ENCODE results near the gene PKM.

The PKM gene

DNA sequence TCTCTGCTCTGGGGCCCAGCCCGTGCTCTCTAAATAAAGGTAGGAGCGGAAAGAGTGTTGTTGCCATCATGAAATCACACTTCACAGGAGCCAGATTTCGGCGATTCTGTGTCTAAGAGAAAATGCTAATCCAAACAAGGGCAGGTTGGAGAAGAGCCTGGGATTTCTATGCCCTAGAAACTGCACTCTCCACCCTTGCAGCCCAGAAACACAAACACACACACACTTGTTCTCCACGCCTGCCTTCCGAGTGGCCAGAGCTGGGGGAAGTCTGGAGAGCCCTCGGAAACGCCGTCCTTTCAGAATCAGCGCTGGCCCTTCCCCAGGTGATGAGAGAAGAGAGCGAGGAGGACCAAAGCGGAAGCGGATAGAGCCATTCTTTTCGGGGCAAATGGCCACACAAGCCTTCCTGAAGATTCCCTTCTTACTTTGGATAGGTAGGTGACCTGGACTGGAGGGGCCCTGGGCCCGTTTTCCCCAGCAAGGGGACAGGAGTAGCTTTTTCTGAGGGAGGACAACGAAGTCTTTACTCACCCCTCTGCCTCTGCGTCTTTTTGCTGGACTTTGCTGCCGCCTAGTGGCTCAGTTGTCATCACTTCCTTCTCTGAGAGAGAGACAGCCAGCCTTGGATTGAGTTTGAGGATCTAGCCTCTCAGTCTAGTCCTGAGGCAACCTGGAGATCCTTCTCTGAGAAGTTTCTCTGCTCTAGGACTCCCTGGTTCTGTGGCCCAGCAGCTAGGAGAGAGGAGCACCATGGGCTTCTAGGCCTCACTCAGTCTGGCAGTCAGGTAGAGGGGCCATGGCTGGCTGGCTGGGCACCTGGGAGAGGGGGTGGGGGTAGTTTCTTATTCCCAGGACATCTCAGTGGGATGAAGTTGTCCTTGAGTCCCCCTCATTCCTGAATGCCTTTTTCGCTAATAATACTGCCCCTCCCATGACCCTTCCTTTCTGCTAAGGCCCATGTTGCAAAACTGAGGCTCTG lies 75.1 kb downstream of the PKM start:
- DNase-seq (ENCODE audit: low spot score): peak; percentile 72

DNA sequence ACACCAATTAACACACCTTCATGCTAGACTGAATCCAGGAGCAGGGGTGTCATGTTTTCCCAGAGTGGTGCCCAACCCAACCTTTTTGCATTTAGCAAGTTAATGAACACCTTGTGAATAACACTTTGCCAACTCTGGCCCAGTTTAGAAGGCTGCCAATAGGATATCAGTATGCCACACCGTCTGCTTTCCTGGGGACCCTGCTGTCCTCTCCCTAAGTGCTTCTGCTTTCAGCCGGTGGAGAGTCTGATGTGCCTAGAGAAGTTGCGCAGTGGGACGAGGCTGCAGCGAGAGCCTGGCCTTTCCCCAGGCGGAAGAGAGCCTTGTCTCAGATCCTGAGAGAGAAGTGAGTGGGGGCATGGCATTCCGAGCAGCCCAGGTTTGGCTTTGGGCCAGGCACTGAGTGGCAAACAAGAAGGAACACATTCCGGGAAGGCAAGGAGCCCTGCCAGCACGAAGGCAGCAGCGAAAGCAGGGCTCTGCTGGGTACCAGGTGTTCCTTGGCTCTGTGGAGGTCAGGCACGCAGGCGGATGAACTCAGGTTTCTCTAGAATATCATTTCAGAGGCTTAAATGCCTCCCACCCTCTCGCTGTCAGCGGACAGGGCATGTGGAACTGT lies 75.9 kb downstream of the PKM start:
- DNase-seq (ENCODE audit: low spot score): no peak

DNA sequence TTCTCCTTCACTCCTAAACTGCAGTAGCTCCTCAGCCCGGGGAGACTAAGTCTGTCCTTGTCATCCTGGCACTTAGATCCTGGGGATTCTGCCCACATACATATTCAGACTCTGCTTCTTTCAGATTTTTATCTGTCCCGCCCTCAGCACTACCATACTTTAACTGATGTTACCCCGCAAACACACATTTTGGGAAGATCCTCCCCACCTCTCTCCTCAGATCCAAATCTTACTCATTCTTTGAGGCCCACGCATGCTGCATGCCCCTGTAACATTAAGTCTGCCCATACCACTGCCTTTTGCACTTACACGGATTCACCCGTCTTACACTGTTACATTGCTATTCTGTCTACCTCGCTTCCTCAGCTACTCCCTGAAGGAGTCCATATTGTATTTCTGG lies 76.7 kb downstream of the PKM start:
- DNase-seq (ENCODE audit: low spot score): no peak

DNA sequence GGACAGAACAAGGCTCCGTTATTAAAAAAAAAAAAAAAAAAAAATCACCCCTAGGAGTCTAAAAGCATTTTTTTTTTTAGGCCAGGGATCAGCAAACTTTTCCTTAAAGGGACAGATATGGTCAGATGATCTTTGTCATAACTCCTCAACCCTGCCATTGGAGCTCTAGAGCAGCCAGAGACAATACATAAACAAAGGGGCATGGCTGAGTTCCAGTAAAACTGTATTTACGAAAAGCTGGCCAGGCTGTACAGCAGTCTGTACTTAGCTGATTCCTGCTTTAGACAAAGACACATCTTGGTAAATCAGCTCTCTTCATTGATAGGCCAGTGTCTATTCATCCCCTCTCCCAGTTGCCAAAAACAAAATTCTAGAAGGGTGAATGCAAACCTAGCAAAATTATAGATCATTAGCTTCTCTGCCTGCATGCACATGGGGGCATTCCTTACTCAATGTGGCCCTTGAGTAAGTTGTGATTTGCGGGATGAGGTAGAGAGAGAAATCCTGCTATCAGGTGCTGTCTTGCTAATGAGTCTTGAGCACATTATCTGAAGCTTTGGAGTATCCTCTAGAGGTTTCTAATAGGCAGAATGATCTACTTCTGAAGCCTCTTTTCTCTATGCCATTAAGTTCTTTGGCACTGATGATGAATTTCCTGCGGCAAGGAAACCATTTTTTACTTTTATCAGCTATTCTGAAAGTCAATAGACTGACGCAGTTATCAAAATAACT lies 77.6 kb downstream of the PKM start:
- no peak for DNase-seq (ENCODE audit: low spot score)
